ENCODE data around the gene NPTXR.

GRCh38 chr22:38849811-38850210 is 6.0 kb upstream of the NPTXR start:
- TF ChIP-seq CTCF (IDR thresholded peaks at IDR 0.05) (no peak), POLR2A (IDR thresholded peaks at IDR 0.05) (no peak)

All from lower leg skin (tissue), 3 donors.